GM12873 (cell line): ENCODE results near the gene ANKRD55.

ENCODE experiments used
- TF ChIP-seq, protein P1 (sequence below): IDR thresholded peaks from 2 replicates; pipeline ENCODE4 v1.5.1; 2012; ENCODE audit warnings: low read depth, mild to moderate bottlenecking, moderate library complexity, low read length, control low read depth; ENCODE audit not compliant: insufficient read depth; ENCODE audit errors: missing control alignments

ANKRD55 gene

DNA sequence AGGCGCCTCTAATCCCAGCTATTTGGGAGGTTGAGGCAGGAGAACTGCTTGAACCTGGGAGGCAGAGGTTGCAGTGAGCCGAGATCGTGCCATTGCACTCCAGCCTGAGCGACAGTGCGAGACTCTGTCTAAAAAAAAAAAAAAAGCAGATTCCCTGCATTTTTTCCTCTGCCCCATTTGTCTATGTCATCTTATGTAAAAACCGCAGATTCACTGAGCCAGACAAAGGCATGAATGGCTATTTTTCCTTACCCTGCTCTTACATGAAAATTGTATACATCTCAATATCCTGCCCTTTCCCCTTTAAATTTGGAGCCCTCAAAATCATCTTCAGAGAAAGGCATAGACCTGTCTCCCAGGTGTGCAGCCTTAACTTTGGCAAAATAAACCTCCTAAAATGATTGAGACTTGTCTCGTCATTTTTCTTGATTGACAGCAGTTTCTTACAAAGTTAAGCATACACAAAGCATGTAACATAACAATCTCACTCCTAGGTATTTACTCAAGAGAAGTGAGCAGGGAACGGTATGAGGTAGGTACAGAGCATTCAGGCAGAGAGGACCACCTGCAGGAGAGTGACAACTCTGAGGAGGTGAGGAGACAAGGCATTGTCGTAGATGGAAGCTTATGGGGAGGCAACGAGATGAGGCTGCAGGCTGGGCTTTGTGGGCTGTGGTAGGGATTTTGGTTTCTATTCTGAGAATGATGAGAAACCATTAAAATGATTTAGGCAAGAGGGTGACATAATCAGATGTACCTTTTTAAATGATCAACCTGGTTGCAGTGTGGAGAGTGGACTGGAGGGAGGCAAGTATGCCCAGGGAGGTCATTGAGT, 172.6 kb downstream of the ANKRD55 start:
- TF ChIP-seq, protein P1, sequence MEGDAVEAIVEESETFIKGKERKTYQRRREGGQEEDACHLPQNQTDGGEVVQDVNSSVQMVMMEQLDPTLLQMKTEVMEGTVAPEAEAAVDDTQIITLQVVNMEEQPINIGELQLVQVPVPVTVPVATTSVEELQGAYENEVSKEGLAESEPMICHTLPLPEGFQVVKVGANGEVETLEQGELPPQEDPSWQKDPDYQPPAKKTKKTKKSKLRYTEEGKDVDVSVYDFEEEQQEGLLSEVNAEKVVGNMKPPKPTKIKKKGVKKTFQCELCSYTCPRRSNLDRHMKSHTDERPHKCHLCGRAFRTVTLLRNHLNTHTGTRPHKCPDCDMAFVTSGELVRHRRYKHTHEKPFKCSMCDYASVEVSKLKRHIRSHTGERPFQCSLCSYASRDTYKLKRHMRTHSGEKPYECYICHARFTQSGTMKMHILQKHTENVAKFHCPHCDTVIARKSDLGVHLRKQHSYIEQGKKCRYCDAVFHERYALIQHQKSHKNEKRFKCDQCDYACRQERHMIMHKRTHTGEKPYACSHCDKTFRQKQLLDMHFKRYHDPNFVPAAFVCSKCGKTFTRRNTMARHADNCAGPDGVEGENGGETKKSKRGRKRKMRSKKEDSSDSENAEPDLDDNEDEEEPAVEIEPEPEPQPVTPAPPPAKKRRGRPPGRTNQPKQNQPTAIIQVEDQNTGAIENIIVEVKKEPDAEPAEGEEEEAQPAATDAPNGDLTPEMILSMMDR = no peak

DNA sequence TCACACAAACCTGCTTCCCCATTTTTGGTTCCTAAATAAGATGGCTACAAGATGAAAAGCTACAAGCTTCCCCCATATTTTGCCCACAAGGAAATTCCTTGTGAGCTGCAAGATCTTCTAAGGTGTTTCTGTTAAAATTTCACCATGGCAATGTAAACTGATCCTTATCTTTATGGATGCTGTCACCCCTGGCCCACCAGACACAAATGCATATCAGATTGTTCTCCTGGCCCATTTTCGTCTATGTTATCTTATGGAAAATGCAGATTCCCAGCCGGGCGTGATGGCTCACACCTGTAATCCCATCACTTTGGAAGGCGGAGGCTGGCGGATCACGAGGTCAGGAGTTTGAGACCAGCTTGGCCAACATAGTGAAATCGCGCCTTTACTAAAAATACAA, 173.3 kb downstream of the ANKRD55 start:
- TF ChIP-seq, protein P1 = no peak

DNA sequence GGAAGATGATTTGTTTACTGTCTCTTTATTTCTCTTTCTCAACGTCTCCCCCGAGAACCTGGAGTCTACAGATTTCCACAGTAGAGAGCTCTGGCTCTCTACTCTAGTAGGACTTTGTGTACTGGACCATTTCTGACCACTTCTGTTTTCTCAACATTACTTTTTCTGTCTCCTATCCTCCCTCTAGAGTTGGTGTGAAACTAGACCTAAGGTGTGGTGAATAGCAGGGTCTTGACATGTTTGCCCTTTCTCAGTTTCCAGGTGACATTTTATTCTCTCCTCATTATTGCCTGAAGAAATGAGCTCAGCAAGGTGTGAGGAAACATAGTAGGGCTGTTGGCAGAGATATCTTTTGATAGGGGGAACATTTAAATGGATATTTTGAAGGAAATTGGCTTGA, 176.3 kb downstream of the ANKRD55 start:
- TF ChIP-seq, protein P1 = no peak

DNA sequence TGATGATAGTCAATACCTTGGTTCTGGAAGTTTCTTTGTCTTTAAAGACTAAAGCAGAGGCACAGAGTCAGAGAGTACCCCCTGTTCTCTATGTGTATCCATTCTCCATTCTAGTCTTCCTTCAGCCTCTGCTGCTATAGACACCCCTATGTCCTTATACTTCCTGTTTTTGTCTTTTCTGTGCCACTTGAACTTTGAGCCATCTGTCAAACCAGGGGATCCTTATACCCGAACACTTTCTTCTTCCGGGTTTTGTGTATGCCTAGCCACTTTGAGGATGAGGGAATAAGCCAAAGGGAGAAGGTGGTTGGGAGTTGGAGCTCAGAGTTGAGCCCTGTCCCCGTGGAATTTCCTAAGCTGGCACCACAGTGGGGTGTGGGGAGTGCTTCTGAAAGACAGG, 177.3 kb downstream of the ANKRD55 start:
- TF ChIP-seq, protein P1 = no peak

DNA sequence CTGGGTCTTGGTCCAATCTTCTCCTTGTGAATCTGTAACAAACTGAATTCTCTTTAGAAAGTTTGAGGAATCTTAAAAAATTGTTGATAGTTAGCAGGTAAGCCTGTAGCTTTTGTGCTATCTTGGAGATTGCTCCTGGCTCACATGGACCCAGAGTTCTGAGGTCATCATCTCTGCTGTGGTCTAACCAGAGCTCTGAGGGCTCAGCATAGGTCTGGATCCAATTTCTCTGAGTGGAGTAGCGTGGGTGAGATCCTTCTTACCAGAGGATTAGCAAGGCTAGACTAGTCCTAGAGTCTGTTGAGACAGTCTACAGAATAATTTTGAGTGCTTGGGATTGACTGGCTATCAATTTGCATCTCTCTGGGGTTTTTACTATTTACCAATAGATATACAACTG, 177.8 kb downstream of the ANKRD55 start:
- TF ChIP-seq, protein P1 = no peak

DNA sequence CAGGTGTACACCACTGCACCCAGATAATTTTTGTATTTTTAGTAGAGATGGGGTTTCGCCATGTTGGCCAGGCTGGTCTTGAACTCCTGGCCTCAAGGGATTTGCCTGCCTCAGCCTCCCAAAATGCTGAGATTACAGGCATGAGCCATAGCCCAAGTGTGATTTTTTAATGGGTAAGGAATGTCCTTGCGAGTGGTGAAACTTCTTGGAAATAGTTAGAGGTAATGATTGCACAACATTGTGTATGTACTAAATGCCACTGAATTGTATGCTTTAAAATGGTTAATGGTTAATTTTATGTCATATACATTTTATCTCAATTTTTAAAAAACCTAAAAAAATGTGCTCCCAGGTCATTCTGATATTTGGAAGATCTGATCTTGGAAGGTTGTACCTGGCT, 178.5 kb downstream of the ANKRD55 start:
- TF ChIP-seq, protein P1 = no peak

DNA sequence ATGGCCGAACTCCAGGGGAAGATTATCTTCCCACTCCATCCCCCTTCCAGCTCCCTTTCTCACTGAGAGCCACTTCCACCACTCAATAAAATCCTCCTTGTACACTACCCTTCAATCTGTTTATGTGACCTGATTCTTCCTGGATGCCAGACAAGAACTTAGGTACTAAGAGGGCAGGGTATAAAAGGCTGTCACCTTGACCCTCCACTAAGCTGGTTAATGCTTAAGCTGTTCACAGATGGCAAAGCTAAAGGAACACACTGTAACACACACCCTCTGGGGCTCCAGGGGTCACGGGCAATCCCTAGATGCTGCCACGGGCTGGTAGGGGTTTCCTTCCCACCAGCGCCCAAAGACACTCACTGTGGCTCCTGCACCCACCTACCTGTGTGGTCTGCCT, 179.8 kb downstream of the ANKRD55 start:
- TF ChIP-seq, protein P1 = no peak

DNA sequence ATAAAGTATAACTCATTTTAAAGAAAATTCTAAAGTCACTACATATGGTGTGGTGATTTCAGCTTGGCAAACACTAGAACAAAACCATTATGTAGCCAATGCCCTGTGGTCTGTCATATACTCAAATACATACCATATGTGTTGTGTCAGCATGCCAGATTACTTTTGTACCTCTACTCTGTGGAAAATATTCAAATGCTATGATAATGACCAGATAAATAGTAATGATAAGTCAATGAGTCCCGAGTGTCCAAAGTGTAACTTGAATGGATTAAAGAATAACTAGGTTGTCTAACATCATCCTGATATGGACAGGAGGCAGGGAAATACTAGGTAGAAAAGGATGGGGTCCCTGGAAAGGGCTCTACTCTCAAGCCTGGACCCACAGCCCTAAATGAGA, 180.4 kb downstream of the ANKRD55 start:
- TF ChIP-seq, protein P1 = no peak
